NT2/D1 (cell line): Measurements from ENCODE around the gene POU6F2.

ENCODE experiments used
- SUZ12 ChIP-seq: IDR thresholded peaks from 2 replicates; pipeline ENCODE4 v1.6.1; 2011; ENCODE audit not compliant: insufficient read length, insufficient read depth; ENCODE audit errors: extremely low read depth
- YY1 ChIP-seq: IDR thresholded peaks from 2 replicates; pipeline ENCODE4 v1.6.1; 2011; ENCODE audit not compliant: insufficient read length, insufficient read depth
- ZNF274 ChIP-seq: IDR thresholded peaks from 2 replicates; pipeline ENCODE4 v1.6.1; 2011; ENCODE audit warnings: mild to moderate bottlenecking, low read depth, low read length

DNA sequence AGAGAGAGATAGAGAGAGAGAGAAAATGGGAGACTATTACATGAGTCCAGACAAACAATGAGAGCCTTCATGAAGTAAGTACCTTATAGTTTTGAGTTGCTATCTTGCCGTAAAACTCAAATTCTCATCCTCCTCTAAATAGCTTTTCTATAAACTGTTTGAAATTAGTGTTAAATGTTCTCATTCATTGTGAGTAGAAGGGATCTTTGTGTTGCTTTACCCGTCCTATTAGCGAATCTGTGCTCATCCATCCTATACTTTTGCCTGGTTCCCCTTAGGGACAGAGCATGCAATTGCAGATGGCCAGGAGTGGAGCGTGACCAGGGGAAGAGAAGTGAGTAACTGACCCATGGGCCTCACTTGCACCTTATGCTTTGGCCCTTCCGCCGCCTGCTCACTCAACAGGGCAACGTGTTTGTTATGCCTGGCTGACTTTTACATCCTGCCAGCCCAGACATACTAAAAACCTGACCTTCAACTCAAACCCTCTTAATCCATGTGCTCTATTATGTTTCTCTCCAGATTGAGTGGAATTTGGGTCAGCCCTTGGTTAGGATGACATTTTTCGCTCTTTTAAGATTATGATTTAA lies 344.3 kb downstream of the POU6F2 start:
- TF ChIP-seq YY1 (no peak), ZNF274 (no peak), SUZ12 (no peak)
